K562 (cell line): Measurements from ENCODE around the gene ADSS1. TPM values are rescaled to one million over a fixed set of nuclear protein-coding genes. Genes with fewer than 3 reads are reported as not detected.

Experiments
- CTBP1 ChIP-seq: fragments of 450-650 bp; IDR thresholded peaks from 2 replicates; pipeline ENCODE4 v1.6.1; 2016; ENCODE audit warnings: borderline replicate concordance
- GATAD2A ChIP-seq: fragments of 450-650 bp; IDR thresholded peaks from 2 replicates; pipeline ENCODE4 v1.6.1; 2017
- GMEB1 ChIP-seq: fragments of 250-450 bp; sonication (Bioruptor Pico); IDR thresholded peaks from 2 replicates; pipeline ENCODE4 v1.4.0; 2020; ENCODE audit warnings: mild to moderate bottlenecking
- HNRNPLL ChIP-seq: fragments of 200-400 bp; formaldehyde crosslinking; IDR thresholded peaks from 2 replicates; pipeline ENCODE4 v1.6.1; 2017; ENCODE audit warnings: low read length, low read depth, mild to moderate bottlenecking; ENCODE audit not compliant: poor library complexity, severe bottlenecking
- ID3 ChIP-seq, 2 experiments: fragments of 250-450 bp in 1 of 2; fragments of 450-650 bp in 1 of 2; sonication (Bioruptor Pico) in 1 of 2; IDR thresholded peaks; 2 replicates each; pipeline versions ENCODE4 v1.6.1 to v1.8.0; 2016 to 2021; ENCODE audit warnings: mild to moderate bottlenecking in 2 of 2, moderate library complexity in 2 of 2, missing compliant biosample characterization in 1 of 2, missing genetic modification characterization in 1 of 2
- ILK ChIP-seq: fragments of 450-650 bp; IDR thresholded peaks from 2 replicates; pipeline ENCODE4 v1.6.1; 2016; ENCODE audit warnings: missing genetic modification characterization, low read depth, mild to moderate bottlenecking, missing compliant biosample characterization, moderate library complexity, borderline replicate concordance
- KDM5B ChIP-seq: fragments of 200-600 bp; sonication (generic); IDR thresholded peaks from 2 replicates; pipeline ENCODE4 v1.6.1; 2012; ENCODE audit warnings: low read depth, mild to moderate bottlenecking, moderate library complexity, low read length, control low read depth, inconsistent platforms; ENCODE audit not compliant: insufficient replicate concordance
- MAZ ChIP-seq, 2 experiments: fragments of 450-650 bp in 1 of 2; sonication (generic) in 1 of 2; formaldehyde crosslinking; IDR thresholded peaks in 1 of 2; conservative IDR thresholded peaks in 1 of 2; 2 replicates each; pipeline versions ENCODE4 v1.4.0 to v1.5.0; 2020; ENCODE audit warnings: mild to moderate bottlenecking in 1 of 2, missing genetic modification reagents in 1 of 2
- MLX ChIP-seq, 2 experiments: fragments of 450-650 bp in 1 of 2; sonication (generic) in 1 of 2; formaldehyde crosslinking; conservative IDR thresholded peaks; 2 replicates each; pipeline versions ENCODE4 v1.4.0 to v1.8.1; 2020 to 2022; ENCODE audit warnings: mild to moderate bottlenecking in 1 of 2, missing genetic modification reagents in 1 of 2
- MYNN ChIP-seq, 2 experiments: sonication (generic); formaldehyde crosslinking in 1 of 2; IDR thresholded peaks; 2 replicates each; pipeline versions ENCODE4 v1.5.0 to v1.6.1; 2016 to 2020; ENCODE audit warnings: antibody characterized with exemption in 1 of 2, missing genetic modification reagents in 1 of 2
- NONO ChIP-seq, 2 experiments: fragments of 200-400 bp in 1 of 2; fragments of 450-650 bp in 1 of 2; formaldehyde crosslinking in 1 of 2; IDR thresholded peaks; 2 replicates each; pipeline ENCODE4 v1.6.1; 2017; ENCODE audit warnings: low read depth in 2 of 2, mild to moderate bottlenecking in 2 of 2, moderate library complexity in 2 of 2, low read length in 1 of 2
- SP1 ChIP-seq: sonication (generic); formaldehyde crosslinking; IDR thresholded peaks from 2 replicates; pipeline ENCODE4 v1.8.1; 2022; ENCODE audit warnings: mild to moderate bottlenecking, missing genetic modification reagents
- TEAD2 ChIP-seq: fragments of 450-650 bp; IDR thresholded peaks from 2 replicates; pipeline ENCODE4 v1.6.1; 2016; ENCODE audit warnings: missing genetic modification characterization, control low read depth, missing compliant biosample characterization
- TFAP4 ChIP-seq: sonication (generic); formaldehyde crosslinking; IDR thresholded peaks from 2 replicates; pipeline ENCODE4 v1.8.0; 2022; ENCODE audit warnings: missing genetic modification reagents, mild to moderate bottlenecking, moderate library complexity, borderline replicate concordance
- ZBTB1 ChIP-seq: sonication (generic); formaldehyde crosslinking; IDR thresholded peaks from 2 replicates; pipeline ENCODE4 v1.8.1; 2023; ENCODE audit warnings: missing genetic modification reagents, low read depth, mild to moderate bottlenecking, borderline replicate concordance
- ZEB2 ChIP-seq: fragments of 450-650 bp; IDR thresholded peaks from 2 replicates; pipeline ENCODE4 v1.6.1; 2016
- ZFX ChIP-seq: sonication (generic); formaldehyde crosslinking; IDR thresholded peaks from 2 replicates; pipeline ENCODE4 v1.8.0; 2022; ENCODE audit warnings: mild to moderate bottlenecking, missing genetic modification reagents, moderate library complexity
- ZHX1 ChIP-seq: fragments of 150-350 bp; conservative IDR thresholded peaks from 2 replicates; pipeline ENCODE4 v1.6.1; 2014; ENCODE audit warnings: low read length
- ZNF224 ChIP-seq: sonication (generic); formaldehyde crosslinking; IDR thresholded peaks from 2 replicates; pipeline ENCODE4 v1.8.0; 2022; ENCODE audit warnings: mild to moderate bottlenecking, missing genetic modification reagents
- ZNF263 ChIP-seq: sonication (generic); formaldehyde crosslinking; IDR thresholded peaks from 2 replicates; pipeline ENCODE4 v1.8.0; 2022; ENCODE audit warnings: mild to moderate bottlenecking, missing genetic modification reagents, borderline replicate concordance
- ZNF561 ChIP-seq: fragments of 450-650 bp; formaldehyde crosslinking; conservative IDR thresholded peaks from 2 replicates; pipeline ENCODE4 v1.4.0; 2020; ENCODE audit warnings: mild to moderate bottlenecking, moderate library complexity
- polyA plus RNA-seq, 8 experiments: library from polyadenylated mRNA; depleted of rRNA in 4 of 8; stranded (reverse) in 5 of 8; unstranded in 3 of 8; fragments of >200 nt; fragmentation: Nextera tagmentation in 2 of 8; fragmentation: Illumina TruSeq in 1 of 8; extraction: Ambion mirVana in 2 of 8; extraction: Trizol in 1 of 8; gene quantifications; 2 replicates each; pipeline versions ENCODE4 v1.2.1 to v1.2.3, GENCODE V29; 2011 to 2014; ENCODE audit warnings: inconsistent platforms in 1 of 8, missing spikeins in 1 of 8
- total RNA-seq, 7 experiments: library from RNA; depleted of rRNA in 6 of 7; stranded (reverse); fragments of >200 nt in 6 of 7; fragmentation: Illumina TruSeq in 2 of 7; extraction: Trizol in 2 of 7; gene quantifications; 2 replicates each; pipeline versions ENCODE4 v1.2.1 to v1.2.3, GENCODE V29; 2011 to 2021; ENCODE audit warnings: low replicate concordance in 1 of 7

Gene ADSS1
- total and polyA plus RNA-seq, 9 of the 15 experiments (the other 6 are each of a cell fraction or from before 2014, with no cell fraction given) = 0.53 to 5.9 (median 3.9) TPM

- TF ChIP-seq ZFX (CRISPR knock-in tag) (peak; percentile 69), TFAP4 (CRISPR knock-in tag) (no peak), ZHX1 (no peak), ZNF263 (CRISPR knock-in tag) (peak; percentile 91), GMEB1 (peak; percentile 78), KDM5B (peak; percentile 58), MYNN (IDR thresholded peaks at IDR 0.05) (peak; percentile 33; the same call in 1 of the 2 replicates), MYNN (CRISPR knock-in tag; IDR thresholded peaks at IDR 0.05) (no peak), GATAD2A (0 out of 2 replicates have a peak, but pooled peaks have one; percentile 44), TEAD2 (tag) (no peak), SP1 (CRISPR knock-in tag) (peak; percentile 69), NONO (IDR thresholded peaks at IDR 0.05; ENCODE audit: low read depth in 2 of 2, low read length in 1 of 2) (0 out of 4 replicates have a peak, but pooled peaks of 1 of the 2 experiments have one; percentile 40), MLX (CRISPR knock-in tag; conservative IDR thresholded peaks at IDR 0.05) (no peak), ZNF224 (CRISPR knock-in tag) (no peak), ZBTB1 (CRISPR knock-in tag) (no peak; the same call in 1 of the 2 replicates), ZNF561 (no peak), ID3 (CRISPR knock-in tag; IDR thresholded peaks at IDR 0.05) (no peak), ID3 (tag; IDR thresholded peaks at IDR 0.05) (0 out of 2 replicates have a peak, but pooled peaks have one; percentile 16), MAZ (CRISPR knock-in tag; conservative IDR thresholded peaks at IDR 0.05 in 1 of 2, IDR thresholded peaks at IDR 0.05 in 1 of 2) (peak in 1 of 2 experiments; percentile 12; a peak in 2 of 4 replicates), HNRNPLL (peak; percentile 20), CTBP1 (peak; percentile 33; the same call in 1 of the 2 replicates), ZEB2 (peak; percentile 35; the same call in 1 of the 2 replicates), ILK (tag) (no peak)
These were observed 5.8 kb downstream of the ADSS1 start (continued) for GRCh38 chr14:104729835-104730181.
